Measurements from ENCODE around the gene KDM1A. TPM values are rescaled to one million over a fixed set of nuclear protein-coding genes. Genes with fewer than 3 reads are reported as not detected.
A peak's percentile ranks its signal among the peaks of the same experiment; 100 is the strongest.

The KDM1A gene
- total and polyA plus RNA-seq, 4 donors, result 16.4 to 73.0 (median 33.8) TPM

- Histone ChIP-seq H3K4me1 (ENCODE audit: control insufficient read depth in 5 of 5, insufficient read depth in 5 of 5, low read length in 5 of 5) (peaks cover 0 to 3% (median 0%) of the 10 kb centered on the region in 5 donors), H3K9ac (ENCODE audit: insufficient read depth in 1 of 2, low read length in 2 of 2) (no peak overlapping the region), H3K4me3 (no peak overlapping the region), H3K27ac (ENCODE audit: low read depth in 1 of 2, low read length in 1 of 2) (no peak overlapping the region), H3K27me3 (ENCODE audit: control insufficient read depth in 3 of 3, insufficient read depth in 3 of 3, low read length in 2 of 3) (no peaks in the 10 kb centered on the region), H3K36me3 (ENCODE audit: control insufficient read depth in 4 of 4, insufficient read depth in 4 of 4, low read length in 4 of 4) (peaks cover 43 to 63% (median 49%) of the 10 kb centered on the region in 4 donors), H3K9me3 (ENCODE audit: control insufficient read depth in 4 of 4, insufficient read depth in 3 of 4, low read length in 3 of 4) (no peaks in the 10 kb centered on the region)
- no peak for ATAC-seq (ENCODE audit: insufficient read depth, low FRiP score)
- 62 to 72% methylated on average over 5 of the region's 5 CpGs for WGBS, 2 donors
- no peak for TF ChIP-seq CTCF (IDR thresholded peaks at IDR 0.05; ENCODE audit: control extremely low read depth, extremely low read depth)
- peak in 2 of 3 donors; percentile 48 to 69 for DNase-seq
Measured at GRCh38 chr1:23083714-23084480, 64.6 kb downstream of the KDM1A start.

- 95% methylated on average over 8 of the region's 8 CpGs for WGBS, 2 donors
- Histone ChIP-seq H3K9me3 (ENCODE audit: control insufficient read depth in 4 of 4, insufficient read depth in 3 of 4, low read length in 3 of 4) (no peaks in the 10 kb centered on the region), H3K27me3 (ENCODE audit: control insufficient read depth in 3 of 3, insufficient read depth in 3 of 3, low read length in 2 of 3) (no peaks in the 10 kb centered on the region), H3K9ac (ENCODE audit: insufficient read depth in 1 of 2, low read length in 2 of 2) (no peak overlapping the region), H3K27ac (ENCODE audit: low read depth in 1 of 2, low read length in 1 of 2) (no peak overlapping the region), H3K36me3 (ENCODE audit: control insufficient read depth in 4 of 4, insufficient read depth in 4 of 4, low read length in 4 of 4) (peaks cover 34 to 62% (median 43%) of the 10 kb centered on the region in 4 donors), H3K4me1 (ENCODE audit: control insufficient read depth in 5 of 5, insufficient read depth in 5 of 5, low read length in 5 of 5) (peaks cover 0 to 3% (median 0%) of the 10 kb centered on the region in 5 donors), H3K4me3 (no peak overlapping the region)
- DNase-seq, result no peak
- TF ChIP-seq CTCF (IDR thresholded peaks at IDR 0.05; ENCODE audit: control extremely low read depth, extremely low read depth), result no peak
- no peak for ATAC-seq (ENCODE audit: insufficient read depth, low FRiP score)
Measured at GRCh38 chr1:23084880-23085279, 65.6 kb downstream of the KDM1A start.

- no peak for ATAC-seq (ENCODE audit: insufficient read depth, low FRiP score)
- TF ChIP-seq CTCF (IDR thresholded peaks at IDR 0.05; ENCODE audit: control extremely low read depth, extremely low read depth), result no peak
- peaks cover 28 to 58% (median 42%) of the 10 kb centered on the region in 4 donors for H3K36me3 ChIP-seq (ENCODE audit: control insufficient read depth in 4 of 4, insufficient read depth in 4 of 4, low read length in 4 of 4)
- DNase-seq, result no peak
- no peak overlapping the region for H3K4me3 ChIP-seq
- no peak overlapping the region for H3K9ac ChIP-seq (ENCODE audit: insufficient read depth in 1 of 2, low read length in 2 of 2)
- no peaks in the 10 kb centered on the region for H3K9me3 ChIP-seq (ENCODE audit: control insufficient read depth in 4 of 4, insufficient read depth in 3 of 4, low read length in 3 of 4)
- peaks cover 0 to 3% (median 0%) of the 10 kb centered on the region in 5 donors for H3K4me1 ChIP-seq (ENCODE audit: control insufficient read depth in 5 of 5, insufficient read depth in 5 of 5, low read length in 5 of 5)
- 76 to 78% methylated on average over 3 of the region's 3 CpGs for WGBS, 2 donors
- no peaks in the 10 kb centered on the region for H3K27me3 ChIP-seq (ENCODE audit: control insufficient read depth in 3 of 3, insufficient read depth in 3 of 3, low read length in 2 of 3)
- no peak overlapping the region for H3K27ac ChIP-seq (ENCODE audit: low read depth in 1 of 2, low read length in 1 of 2)
Measured at GRCh38 chr1:23085696-23086095, 66.4 kb downstream of the KDM1A start.

All from lung (tissue), 12 donors.